NCI-H1694 treated with DMSO at 0.1 percent for 48 hours (cell line): ENCODE data around the gene SLC25A33.
"Not testable (repeated sequence)": the region's sequence is repeated elsewhere in the genome, so short reads cannot be mapped to it uniquely, and the experiment has no call there.

Experiments
- DNase-seq: peaks from one replicate; lab custom pipeline; 2025; lab: John Stamatoyannopoulos, UW

SLC25A33 gene

GRCh38 chr1:9539165-9539828 is at the start of gene SLC25A33:
SLC25A33 (plus strand) TSS chr1:9539465; CDS start chr1:9539692, 227 bp downstream.
- DNase-seq: peak; percentile 85

- peak; percentile 2 for DNase-seq
Measured at GRCh38 chr1:9490605-9491339, 48.5 kb upstream of the SLC25A33 start.

GRCh38 chr1:9493326-9493725 is 45.9 kb upstream of the SLC25A33 start:
- DNase-seq: no peak

- DNase-seq: peak; percentile 9
Measured at GRCh38 chr1:9494936-9495758, 44.1 kb upstream of the SLC25A33 start.

GRCh38 chr1:9495854-9496374 is 43.4 kb upstream of the SLC25A33 start:
- no peak for DNase-seq

GRCh38 chr1:9500756-9501754 is 38.2 kb upstream of the SLC25A33 start:
- no peak for DNase-seq

- DNase-seq: no peak
Measured at GRCh38 chr1:9503001-9503675, 36.1 kb upstream of the SLC25A33 start.

GRCh38 chr1:9505143-9505542 is 34.1 kb upstream of the SLC25A33 start:
- no peak for DNase-seq

- no peak for DNase-seq
Measured at GRCh38 chr1:9506901-9507300, 32.4 kb upstream of the SLC25A33 start.

- DNase-seq: no peak
Measured at GRCh38 chr1:9510130-9510529, 29.1 kb upstream of the SLC25A33 start.

- DNase-seq: not testable (repeated sequence)
Measured at GRCh38 chr1:9515550-9515949, 23.7 kb upstream of the SLC25A33 start.

GRCh38 chr1:9518454-9518998 is 20.7 kb upstream of the SLC25A33 start:
- DNase-seq: no peak

- no peak for DNase-seq
Measured at GRCh38 chr1:9520411-9520810, 18.9 kb upstream of the SLC25A33 start.

GRCh38 chr1:9529190-9529589 is 10.1 kb upstream of the SLC25A33 start:
- no peak for DNase-seq

- no peak for DNase-seq
Measured at GRCh38 chr1:9530320-9530719, 8.9 kb upstream of the SLC25A33 start.

GRCh38 chr1:9534953-9535352 is 4.3 kb upstream of the SLC25A33 start:
- no peak for DNase-seq

GRCh38 chr1:9536301-9536700 is 3.0 kb upstream of the SLC25A33 start:
- no peak for DNase-seq

- DNase-seq: no peak
Measured at GRCh38 chr1:9537863-9538668, 1.2 kb upstream of the SLC25A33 start.

- DNase-seq: no peak
Measured at GRCh38 chr1:9538669-9539164, 548 bp upstream of the SLC25A33 start.
